Astrocyte of the hippocampus (primary cell): ENCODE data around the gene CAVIN1.
"Not testable (repeated sequence)": the region's sequence is repeated elsewhere in the genome, so short reads cannot be mapped to it uniquely, and the experiment has no call there.

Experiments used
- DNase-seq: peaks from one replicate; pipeline ENCODE4 v3.0.0; 2011; ENCODE audit warnings: low read depth, low spot score

CAVIN1 gene

GRCh38 chr17:42429726-42430447 is 6.8 kb upstream of the CAVIN1 start:
- DNase-seq, result no peak

GRCh38 chr17:42428141-42428944 is 5.3 kb upstream of the CAVIN1 start:
- peak; percentile 95 for DNase-seq

- peak; percentile 54 for DNase-seq
Observed at GRCh38 chr17:42424991-42425610, 2.0 kb upstream of the CAVIN1 start.

- no peak for DNase-seq
Observed at GRCh38 chr17:42423766-42424165, 710 bp upstream of the CAVIN1 start.

GRCh38 chr17:42422412-42422957 is 571 bp downstream of the CAVIN1 start:
- peak; percentile 57 for DNase-seq

GRCh38 chr17:42421507-42422338 is 1.3 kb downstream of the CAVIN1 start:
- DNase-seq, result peak; percentile 88

GRCh38 chr17:42421136-42421506 is 1.9 kb downstream of the CAVIN1 start:
- DNase-seq, result no peak

- DNase-seq, result not testable (repeated sequence)
Observed at GRCh38 chr17:42417981-42418380, 5.1 kb downstream of the CAVIN1 start.

GRCh38 chr17:42414704-42415409 is 8.2 kb downstream of the CAVIN1 start:
- DNase-seq, result no peak

- DNase-seq, result no peak
Observed at GRCh38 chr17:42413464-42414040, 9.5 kb downstream of the CAVIN1 start.

- DNase-seq, result no peak
Observed at GRCh38 chr17:42411905-42412679, 11.0 kb downstream of the CAVIN1 start.

GRCh38 chr17:42411361-42411760 is 11.7 kb downstream of the CAVIN1 start:
- no peak for DNase-seq

GRCh38 chr17:42410319-42410685 is 12.8 kb downstream of the CAVIN1 start:
- DNase-seq, result no peak

GRCh38 chr17:42409523-42410318 is 13.3 kb downstream of the CAVIN1 start:
- DNase-seq, result peak; percentile 88

GRCh38 chr17:42408061-42408460 is 15.0 kb downstream of the CAVIN1 start:
- no peak for DNase-seq

GRCh38 chr17:42407289-42407836 is 15.7 kb downstream of the CAVIN1 start:
- peak; percentile 90 for DNase-seq

- DNase-seq, result no peak
Observed at GRCh38 chr17:42406615-42407288, 16.3 kb downstream of the CAVIN1 start.

GRCh38 chr17:42405963-42406495 is 17.0 kb downstream of the CAVIN1 start:
- peak; percentile 83 for DNase-seq
